B cell (primary cell): ENCODE measurements around the gene CEP112. TPM values are rescaled to one million over a fixed set of nuclear protein-coding genes. Genes with fewer than 3 reads are reported as not detected.

Experiments
- ATAC-seq: fragments of 200-7000 bp; cut with Tn5 transposase; one replicate; pipeline ENCODE4 v1.10.0; 2021; ENCODE audit warnings: low read depth, mild to moderate bottlenecking, moderate number of reproducible peaks, moderate library complexity
- CTCF ChIA-PET: fragments of 350-600 bp; sonication (Branson Sonifier 250); formaldehyde crosslinking; loops from one replicate; lab custom pipeline; 2021; ENCODE audit warnings: antibody characterized with exemption, inconsistent platforms; lab: Charles Lee
- POLR2A ChIA-PET: fragments of 350-600 bp; sonication (Branson Sonifier 250); formaldehyde crosslinking; loops from one replicate; lab custom pipeline; 2021; ENCODE audit warnings: antibody characterized with exemption; lab: Charles Lee
- DNase-seq: peaks from one replicate; pipeline ENCODE4 v3.0.0; 2013
- H2AFZ ChIP-seq: 2 replicates; pipeline ENCODE4 v1.6.1; 2012; ENCODE audit warnings: mild to moderate bottlenecking, low read depth, low read length; ENCODE audit not compliant: insufficient read depth, poor library complexity, severe bottlenecking
- H3K27ac ChIP-seq, 2 donors: 1 replicate in 1 of 2; 2 replicates in 1 of 2; pipeline ENCODE4 v1.5.1; 2012 to 2013; ENCODE audit warnings: low read length in 2 of 2, mild to moderate bottlenecking in 2 of 2, moderate library complexity in 1 of 2
- H3K27me3 ChIP-seq, 4 experiments: fragments of 200-600 bp in 1 of 4; sonication (generic) in 1 of 4; replicated peaks in 1 of 4; 1 replicate in 2 of 4; 2 replicates in 2 of 4; pipeline versions ENCODE4 v1.6.1 to v1.7.0; 2013 to 2016; ENCODE audit warnings: low read length in 3 of 4, mild to moderate bottlenecking in 2 of 4, mixed read lengths in 1 of 4, moderate library complexity in 1 of 4; ENCODE audit not compliant: insufficient read depth in 4 of 4, control insufficient read depth in 3 of 4; ENCODE audit errors: control extremely low read depth in 1 of 4
- H3K36me3 ChIP-seq, 2 experiments: replicated peaks in 1 of 2; 1 replicate in 1 of 2; 2 replicates in 1 of 2; pipeline versions ENCODE4 v1.6.1 to v1.7.1; 2013; ENCODE audit warnings: low read length in 1 of 2; ENCODE audit not compliant: insufficient read depth in 2 of 2, control insufficient read depth in 1 of 2; ENCODE audit errors: control extremely low read depth in 1 of 2, extremely low read depth in 1 of 2
- H3K4me1 ChIP-seq, 2 donors: fragments of 200-600 bp in 1 of 2; sonication (generic) in 1 of 2; 1 replicate in 1 of 2; 2 replicates in 1 of 2; pipeline versions ENCODE4 v1.5.1 to v1.6.1; 2013 to 2017; ENCODE audit warnings: low read length in 2 of 2; ENCODE audit not compliant: control insufficient read depth in 2 of 2, insufficient read depth in 2 of 2
- H3K4me2 ChIP-seq: replicated peaks from 2 replicates; pipeline ENCODE3; 2012; ENCODE audit warnings: mild to moderate bottlenecking, low read depth, low read length; ENCODE audit not compliant: poor library complexity, severe bottlenecking
- H3K4me3 ChIP-seq, 5 experiments: fragments of 200-600 bp in 1 of 5; sonication (generic) in 1 of 5; 1 replicate in 3 of 5; 2 replicates in 2 of 5; pipeline versions ENCODE4 v1.5.1 to v1.7.0; 2011 to 2016; ENCODE audit warnings: low read length in 4 of 5, mild to moderate bottlenecking in 4 of 5, low read depth in 2 of 5, control low read depth in 1 of 5, moderate library complexity in 1 of 5; ENCODE audit not compliant: insufficient read depth in 1 of 5; ENCODE audit errors: control extremely low read depth in 1 of 5, extremely low read depth in 1 of 5
- H3K79me2 ChIP-seq: fragments of 200-600 bp; sonication (generic); one replicate; pipeline ENCODE4 v1.6.0; 2016; ENCODE audit warnings: low read length; ENCODE audit not compliant: control insufficient read depth, insufficient read depth
- H3K9ac ChIP-seq: fragments of 200-600 bp; sonication (generic); 2 replicates; pipeline ENCODE4 v1.6.1; 2017; ENCODE audit warnings: mild to moderate bottlenecking, low read length, moderate library complexity
- H3K9me3 ChIP-seq, 3 donors: one replicate each; pipeline versions ENCODE4 v1.6.1 to v1.7.1; 2013; ENCODE audit warnings: low read length in 2 of 3; ENCODE audit not compliant: control insufficient read depth in 2 of 3, insufficient read depth in 1 of 3; ENCODE audit errors: control extremely low read depth in 1 of 3
- H4K20me1 ChIP-seq: 2 replicates; pipeline ENCODE4 v1.6.0; 2012; ENCODE audit warnings: mild to moderate bottlenecking, low read length; ENCODE audit not compliant: insufficient read depth, control insufficient read depth, poor library complexity, severe bottlenecking
- H3K27ac Mint-ChIP-seq: one replicate; pipeline ENCODE4 v1.8.0; 2021; ENCODE audit warnings: mixed read lengths
- H3K27me3 Mint-ChIP-seq: one replicate; pipeline ENCODE4 v1.8.0; 2021; ENCODE audit warnings: mixed read lengths
- H3K4me1 Mint-ChIP-seq: one replicate; pipeline ENCODE4 v1.8.0; 2021; ENCODE audit warnings: mixed read lengths
- H3K4me3 Mint-ChIP-seq: one replicate; pipeline ENCODE4 v1.8.0; 2021; ENCODE audit warnings: mixed read lengths
- H3K9me3 Mint-ChIP-seq: one replicate; pipeline ENCODE4 v1.8.0; 2022; ENCODE audit warnings: mixed read lengths; ENCODE audit not compliant: insufficient read depth
- EZH2 ChIP-seq: IDR thresholded peaks from 2 replicates; pipeline ENCODE4 v1.6.1; 2012; ENCODE audit warnings: borderline replicate concordance, low read depth, mild to moderate bottlenecking, moderate library complexity, low read length; ENCODE audit not compliant: insufficient read depth, poor library complexity, severe bottlenecking
- WGBS: methylation state at CpG from one replicate; pipeline ENCODE4 v1.1.5; 2013; ENCODE audit warnings: missing lambda C conversion rate; ENCODE audit not compliant: insufficient coverage; 5-methylcytosine and 5-hydroxymethylcytosine counted together
- intact Hi-C: fragments of 100-400 bp; cut with micrococcal nuclease; formaldehyde crosslinking; loops from one replicate; pipeline ENCODE4 v1.10.0; 2022
- polyA plus RNA-seq: library from polyadenylated mRNA; depleted of rRNA; stranded (reverse); fragments of >200 nt; gene quantifications from 2 replicates; pipeline ENCODE4 v1.2.3, GENCODE V29; 2012
- total RNA-seq, 2 donors: library from RNA; stranded (reverse); fragments of 120-200 nt in 1 of 2; gene quantifications; 1 replicate in 1 of 2; 2 replicates in 1 of 2; pipeline versions ENCODE4 v1.2.3 to v1.2.4, GENCODE V29; 2013 to 2022
- TF ChIP-seq, protein P1 (sequence below): fragments of 200-600 bp; IDR thresholded peaks from one replicate; pipeline ENCODE4 v1.8.0; 2022; ENCODE audit warnings: antibody characterized with exemption, mild to moderate bottlenecking

CEP112 gene
- total and polyA plus RNA-seq, 2 donors (not counting 1 experiment from before 2014, with no cell fraction given) = 0.57 to 4.6 TPM

DNA sequence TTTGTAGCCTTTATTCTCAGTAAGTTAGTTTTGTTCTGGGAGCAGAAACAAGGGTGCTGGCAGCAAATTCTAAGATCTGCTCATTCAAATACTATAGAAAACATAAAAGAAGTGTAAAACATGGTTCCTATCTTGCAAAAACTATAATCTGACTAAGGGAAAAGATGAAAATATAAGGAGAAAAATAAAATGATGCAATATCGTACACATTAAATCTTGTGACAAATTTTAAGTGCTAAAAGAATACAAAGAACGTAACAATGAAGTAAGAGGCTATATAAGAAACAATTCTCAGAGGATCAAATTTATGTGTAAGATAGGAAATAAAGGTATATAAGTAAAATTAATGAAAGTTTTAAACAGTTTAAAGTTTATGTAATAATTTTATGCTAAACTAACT lies 224.6 kb downstream of the CEP112 start:
- Mint-ChIP-seq H3K4me1 (no peaks in the 10 kb centered on the region), H3K4me3 (no peak overlapping the region), H3K27ac (no peak overlapping the region), H3K9me3 (peaks cover 2% of the 10 kb centered on the region), H3K27me3 (no peaks in the 10 kb centered on the region)
- Histone ChIP-seq H3K36me3 (no peaks in the 10 kb centered on the region), H4K20me1 (no peaks in the 10 kb centered on the region), H3K27ac (no peak overlapping the region), H3K79me2 (no peaks in the 10 kb centered on the region), H2AFZ (no peak overlapping the region), H3K9ac (no peak overlapping the region), H3K4me1 (no peaks in the 10 kb centered on the region), H3K27me3 (no peaks in the 10 kb centered on the region), H3K4me2 (no peak overlapping the region), H3K4me3 (no peak overlapping the region), H3K9me3 (peaks cover 0 to 7% (median 5%) of the 10 kb centered on the region in 3 donors)
- WGBS = no CpG with 5 or more reads among the region's 2 CpGs
- ATAC-seq = no peak
- DNase-seq = no peak
- ChIA-PET CTCF (no interaction called here), POLR2A (no interaction called here)
- intact Hi-C loops = no loop called here
- no peak for TF ChIP-seq EZH2
- TF ChIP-seq, protein P1, sequence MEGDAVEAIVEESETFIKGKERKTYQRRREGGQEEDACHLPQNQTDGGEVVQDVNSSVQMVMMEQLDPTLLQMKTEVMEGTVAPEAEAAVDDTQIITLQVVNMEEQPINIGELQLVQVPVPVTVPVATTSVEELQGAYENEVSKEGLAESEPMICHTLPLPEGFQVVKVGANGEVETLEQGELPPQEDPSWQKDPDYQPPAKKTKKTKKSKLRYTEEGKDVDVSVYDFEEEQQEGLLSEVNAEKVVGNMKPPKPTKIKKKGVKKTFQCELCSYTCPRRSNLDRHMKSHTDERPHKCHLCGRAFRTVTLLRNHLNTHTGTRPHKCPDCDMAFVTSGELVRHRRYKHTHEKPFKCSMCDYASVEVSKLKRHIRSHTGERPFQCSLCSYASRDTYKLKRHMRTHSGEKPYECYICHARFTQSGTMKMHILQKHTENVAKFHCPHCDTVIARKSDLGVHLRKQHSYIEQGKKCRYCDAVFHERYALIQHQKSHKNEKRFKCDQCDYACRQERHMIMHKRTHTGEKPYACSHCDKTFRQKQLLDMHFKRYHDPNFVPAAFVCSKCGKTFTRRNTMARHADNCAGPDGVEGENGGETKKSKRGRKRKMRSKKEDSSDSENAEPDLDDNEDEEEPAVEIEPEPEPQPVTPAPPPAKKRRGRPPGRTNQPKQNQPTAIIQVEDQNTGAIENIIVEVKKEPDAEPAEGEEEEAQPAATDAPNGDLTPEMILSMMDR = no peak

GRCh38 chr17:65966072-65966695 lies 225.7 kb downstream of the CEP112 start:
- Histone ChIP-seq H3K27me3 (no peaks in the 10 kb centered on the region), H2AFZ (no peak overlapping the region), H3K4me3 (no peak overlapping the region), H3K4me2 (no peak overlapping the region), H3K27ac (no peak overlapping the region), H3K9me3 (peaks cover 0 to 7% (median 5%) of the 10 kb centered on the region in 3 donors), H4K20me1 (no peaks in the 10 kb centered on the region), H3K79me2 (no peaks in the 10 kb centered on the region), H3K4me1 (no peaks in the 10 kb centered on the region), H3K9ac (no peak overlapping the region), H3K36me3 (no peaks in the 10 kb centered on the region)
- ATAC-seq (no peak), DNase-seq (no peak)
- no peak overlapping the region for H3K4me3 Mint-ChIP-seq
- H3K4me1 Mint-ChIP-seq = no peaks in the 10 kb centered on the region
- ChIA-PET POLR2A (no interaction called here), CTCF (no interaction called here)
- WGBS = no CpG with 5 or more reads among the region's 2 CpGs
- no peaks in the 10 kb centered on the region for H3K27me3 Mint-ChIP-seq
- intact Hi-C loops = no loop called here
- peaks cover 2% of the 10 kb centered on the region for H3K9me3 Mint-ChIP-seq
- H3K27ac Mint-ChIP-seq = no peak overlapping the region
- no peak for TF ChIP-seq EZH2
- TF ChIP-seq, protein P1 = no peak
